GM18873 (cell line): ENCODE data around the gene CHAT.

Experiments
- ATAC-seq: cut with Tn5 transposase; IDR thresholded peaks from one replicate; pipeline ENCODE4 v1.9.1; 2021; ENCODE audit warnings: mild to moderate bottlenecking, moderate library complexity, moderate number of reproducible peaks; ENCODE audit not compliant: unreplicated experiment, low FRiP score

CHAT gene

DNA sequence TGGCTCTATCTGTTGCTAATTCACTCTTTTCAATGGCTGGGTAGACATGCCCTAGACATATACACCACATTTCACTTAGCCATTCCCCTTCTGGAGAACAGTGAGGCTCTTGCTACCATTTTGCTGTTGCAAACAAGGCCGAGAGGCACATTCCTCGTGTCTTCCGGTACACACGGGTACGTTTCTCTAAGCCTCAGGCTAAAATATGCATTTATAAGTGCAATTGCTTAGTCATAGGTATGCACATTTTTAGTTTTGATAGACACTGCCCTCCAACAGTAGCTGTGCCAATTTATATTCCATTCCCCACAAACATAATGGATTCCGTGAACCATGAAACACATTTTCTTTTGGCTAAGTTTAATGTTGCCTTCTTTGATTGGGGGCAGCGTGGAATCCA, 13.2 kb downstream of the CHAT start:
- ATAC-seq = no peak

DNA sequence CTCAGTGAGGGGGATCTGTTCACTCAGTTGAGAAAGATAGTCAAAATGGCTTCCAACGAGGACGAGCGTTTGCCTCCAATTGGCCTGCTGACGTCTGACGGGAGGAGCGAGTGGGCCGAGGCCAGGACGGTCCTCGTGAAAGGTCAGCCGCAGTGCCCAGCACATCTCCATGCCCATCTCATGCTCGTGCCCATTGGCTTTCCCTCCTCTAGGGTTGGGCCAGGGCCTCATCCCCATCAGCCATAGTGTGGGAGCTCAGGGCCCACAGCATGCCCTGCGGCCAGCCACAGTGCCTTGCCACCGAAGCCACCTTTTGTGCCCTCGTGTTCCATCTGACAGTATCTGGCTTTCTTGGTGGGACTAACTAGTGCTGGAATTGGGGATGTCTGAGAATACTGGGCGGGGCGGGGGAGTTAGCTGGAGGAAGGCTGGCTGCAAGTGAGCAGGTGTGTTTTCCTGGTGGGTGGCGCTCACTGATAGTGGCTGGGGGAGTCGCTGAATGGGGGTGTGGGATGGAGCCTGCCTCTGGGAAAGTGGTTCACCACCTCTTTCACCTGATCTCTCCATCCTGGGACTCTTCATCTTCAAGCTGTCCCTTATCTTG, 13.9 kb downstream of the CHAT start:
- no peak for ATAC-seq

DNA sequence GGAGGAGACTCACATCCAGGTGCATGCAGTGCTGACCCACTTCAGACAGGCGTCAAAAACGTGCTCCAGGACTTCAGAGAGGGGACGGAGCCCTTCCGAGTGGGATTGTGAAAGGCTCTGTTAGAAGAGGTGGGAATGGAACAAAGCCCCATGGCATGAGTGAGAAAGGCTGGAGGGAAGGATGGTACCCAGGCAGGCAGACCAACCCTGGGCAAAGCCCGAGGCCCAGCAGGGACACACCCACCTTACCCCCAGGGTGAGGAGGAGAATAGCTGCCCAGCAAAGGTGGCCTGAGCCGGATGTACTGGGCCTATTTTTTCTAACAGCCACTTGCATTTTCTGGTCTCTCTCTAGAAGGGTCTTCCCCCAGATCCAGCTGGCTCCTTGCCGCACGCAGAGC, 14.8 kb downstream of the CHAT start:
- no peak for ATAC-seq

DNA sequence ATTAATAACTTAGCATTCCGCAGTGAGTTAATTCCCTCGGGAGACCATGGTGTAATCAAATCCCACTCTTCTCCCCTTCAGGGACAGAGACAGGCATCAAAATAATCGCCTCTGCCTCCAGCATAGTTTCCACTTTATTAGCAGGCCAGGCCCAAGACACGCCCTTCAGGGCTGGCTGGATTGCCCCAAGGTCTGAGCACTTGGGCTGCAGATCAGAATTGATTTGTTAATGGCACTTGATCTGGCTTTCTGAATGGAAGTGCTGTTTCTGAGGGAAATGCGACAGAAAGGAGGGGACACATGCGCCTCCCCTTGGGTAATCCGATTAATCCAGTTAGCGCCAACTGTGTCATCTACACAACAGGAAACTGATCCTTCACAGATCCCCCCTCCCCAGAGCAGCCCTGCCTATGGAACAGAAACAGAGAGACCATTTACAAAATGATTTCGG, 15.6 kb downstream of the CHAT start:
- no peak for ATAC-seq

DNA sequence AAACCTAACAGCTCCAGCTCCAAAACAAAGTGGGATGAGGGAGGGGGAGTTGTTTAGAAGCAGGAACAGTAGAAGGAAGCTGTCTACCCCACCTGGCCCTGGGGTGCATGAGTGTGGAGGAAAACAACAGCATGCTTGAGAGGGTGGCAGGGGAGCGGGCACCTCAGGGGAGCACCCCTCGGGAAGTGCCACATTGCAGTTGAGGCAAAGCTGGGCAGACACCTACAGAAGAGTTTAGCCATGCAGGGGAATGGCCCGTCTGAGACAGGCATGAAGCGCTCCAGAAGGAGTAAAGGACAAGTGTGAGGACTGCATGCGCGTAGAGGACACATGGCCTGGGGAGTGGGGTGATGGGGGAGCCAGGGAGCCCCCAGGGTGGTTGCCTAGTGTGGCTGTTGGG, 18.1 kb downstream of the CHAT start:
- ATAC-seq = no peak

DNA sequence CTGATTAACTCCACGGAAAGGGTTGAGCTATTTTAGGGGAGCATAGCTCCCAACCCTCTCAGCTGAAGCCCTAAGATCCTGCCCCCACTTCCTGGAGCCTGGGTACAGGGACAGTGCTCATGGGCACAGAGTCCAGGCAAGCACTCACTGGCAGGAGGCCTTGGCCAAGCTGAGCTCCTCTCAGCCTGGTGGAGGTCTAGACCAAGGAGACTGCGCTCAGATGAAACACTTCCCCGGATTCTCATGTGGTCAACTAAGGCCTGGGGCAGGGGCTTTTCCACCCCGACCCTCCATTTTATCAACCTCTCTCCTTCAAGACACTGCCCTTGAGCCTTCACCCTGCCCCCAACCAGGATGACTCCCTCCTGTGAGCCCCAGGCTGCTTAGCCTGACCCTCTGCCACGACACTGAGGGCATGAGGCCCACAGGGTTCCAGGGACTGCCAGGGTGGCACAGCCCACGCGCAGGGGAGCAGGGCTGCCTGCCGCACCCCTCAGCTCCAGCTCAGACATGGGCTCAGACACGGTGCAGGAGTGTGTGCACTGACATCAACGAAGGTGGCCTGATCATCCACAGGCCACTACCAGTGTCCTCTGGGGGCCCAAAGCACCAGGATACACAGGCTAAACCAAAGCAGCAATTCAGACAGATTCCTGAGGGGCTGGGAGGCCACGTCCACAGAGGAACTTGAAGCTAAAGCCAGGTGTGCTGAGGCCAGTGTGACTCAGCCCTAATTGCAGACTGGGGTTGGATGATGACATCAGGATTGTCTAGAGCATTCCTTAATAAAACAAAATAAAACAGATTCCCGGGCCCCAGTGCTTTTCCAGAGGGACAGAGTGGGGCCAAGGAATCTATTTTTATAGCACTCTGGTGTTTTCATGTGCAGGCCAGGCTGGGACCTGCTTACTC, 18.8 kb downstream of the CHAT start:
- no peak for ATAC-seq

DNA sequence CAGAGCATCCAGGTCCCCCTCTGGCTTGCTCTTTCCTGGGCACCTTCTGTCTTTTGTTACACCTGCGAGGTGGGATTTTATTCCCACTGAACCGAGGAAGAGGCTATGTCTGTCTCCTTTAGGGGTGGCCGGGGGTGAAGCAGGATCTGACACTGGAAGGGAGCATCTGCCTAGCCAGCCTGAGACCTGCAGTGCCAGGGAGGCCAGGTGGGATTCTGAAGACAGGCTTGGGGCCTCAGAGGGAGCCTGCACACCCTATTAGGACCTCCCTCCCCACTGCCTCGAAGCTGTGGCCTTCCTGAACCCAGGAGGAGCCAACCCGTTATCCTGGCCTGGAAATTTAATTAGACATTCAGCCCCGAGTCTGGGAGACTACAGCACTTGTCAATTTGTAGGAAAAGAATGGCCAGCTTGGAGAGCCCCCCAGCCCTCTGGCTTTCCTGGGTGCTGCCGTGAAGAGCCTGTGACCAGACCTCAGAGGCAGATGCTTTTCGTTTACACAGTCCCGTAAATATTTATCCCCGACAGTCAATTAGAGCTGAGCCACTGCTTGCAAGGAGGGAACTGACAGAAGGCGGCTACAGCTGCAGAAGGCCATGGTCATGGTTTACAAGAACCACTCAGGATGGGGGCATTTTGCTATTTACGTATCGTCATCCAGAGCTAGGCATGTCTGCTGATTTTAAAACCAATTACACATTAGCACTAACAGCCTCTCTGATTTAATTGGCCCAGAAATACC, 19.7 kb downstream of the CHAT start:
- ATAC-seq = no peak

DNA sequence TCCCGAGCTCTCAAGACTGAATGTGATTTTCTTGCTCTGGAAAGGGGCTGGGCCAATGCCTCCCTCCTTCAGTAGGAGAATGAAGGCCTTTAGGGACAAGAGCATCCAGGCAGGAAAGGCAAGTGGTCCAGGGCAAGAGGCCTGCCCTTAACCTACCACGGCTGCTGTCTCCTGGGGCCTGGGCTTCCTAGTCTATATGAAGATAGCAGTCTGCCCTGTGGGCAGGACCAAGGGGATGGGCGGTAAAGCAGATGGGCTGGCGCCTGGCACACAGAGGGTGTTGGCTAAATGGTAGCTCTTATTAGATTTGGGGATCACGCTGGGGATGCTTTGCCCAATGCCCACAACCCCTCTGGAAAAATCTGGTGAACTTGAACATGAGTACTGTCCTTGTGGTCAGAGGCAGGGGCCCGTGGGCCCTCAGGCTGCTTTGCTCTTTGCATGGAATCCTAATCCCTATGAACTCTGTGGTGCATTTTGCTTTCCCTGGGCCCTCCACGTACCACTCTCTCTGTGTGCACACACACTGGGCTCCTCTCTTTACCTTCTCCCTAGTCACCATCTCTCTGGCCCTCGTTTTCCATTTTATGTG, 20.3 kb downstream of the CHAT start:
- no peak for ATAC-seq

DNA sequence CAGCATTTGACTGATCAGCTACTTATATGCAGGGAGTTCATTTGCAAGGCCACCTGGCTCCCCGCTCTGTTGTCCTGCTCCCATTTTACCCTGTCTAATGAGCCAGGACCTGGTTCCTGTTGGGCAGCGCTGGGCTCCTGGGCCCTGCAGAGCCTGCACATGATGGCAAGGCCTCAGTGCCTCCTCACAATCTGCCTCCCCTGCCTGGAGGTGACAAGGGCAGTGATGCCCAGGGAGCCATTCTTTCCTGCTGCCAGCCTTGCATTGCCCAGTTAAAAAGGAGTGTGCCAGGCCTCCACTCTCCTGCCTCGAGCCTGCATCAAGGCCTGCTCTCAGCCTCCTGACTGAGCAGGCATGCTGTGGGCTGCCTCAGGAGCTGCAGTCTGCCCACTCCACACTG, 28.5 kb downstream of the CHAT start:
- ATAC-seq = no peak

DNA sequence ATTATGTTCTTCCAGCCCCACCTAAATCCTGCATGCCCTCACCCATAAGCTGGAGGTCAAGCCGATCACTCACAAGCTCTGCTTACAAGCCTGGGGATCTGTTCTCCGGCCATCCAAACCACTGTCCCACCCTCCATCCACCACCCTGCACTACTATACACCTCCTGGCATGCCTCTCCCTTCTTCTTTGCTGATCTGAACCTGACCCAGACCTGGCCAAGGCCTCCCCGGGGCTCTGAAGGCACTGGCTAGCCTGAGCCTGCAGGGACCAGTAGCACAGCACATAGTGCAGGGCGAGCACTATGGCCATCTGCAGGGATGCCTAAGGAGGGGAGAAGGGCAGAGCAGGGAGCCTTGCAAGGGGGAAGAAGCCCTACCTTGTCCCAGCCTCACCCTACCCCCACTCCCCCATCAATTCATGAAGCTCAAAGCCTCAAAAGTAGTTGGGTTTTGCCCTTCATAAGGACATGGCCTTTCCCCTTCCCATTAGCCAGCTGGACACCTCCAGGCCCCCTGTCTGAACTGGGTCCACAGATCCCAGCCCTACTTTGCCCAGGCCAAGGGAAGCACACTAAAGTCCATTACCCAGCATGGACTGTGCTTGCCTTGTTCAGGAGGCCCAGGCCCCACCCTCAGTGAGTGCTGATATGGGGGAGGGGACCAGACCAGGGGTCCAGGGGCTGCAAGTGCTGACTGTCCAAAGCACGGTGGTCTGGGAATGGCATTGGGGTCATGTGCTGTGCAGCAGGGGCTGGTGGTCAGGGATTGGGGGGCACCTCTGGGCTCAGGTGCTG, 29.6 kb downstream of the CHAT start:
- ATAC-seq = no peak

DNA sequence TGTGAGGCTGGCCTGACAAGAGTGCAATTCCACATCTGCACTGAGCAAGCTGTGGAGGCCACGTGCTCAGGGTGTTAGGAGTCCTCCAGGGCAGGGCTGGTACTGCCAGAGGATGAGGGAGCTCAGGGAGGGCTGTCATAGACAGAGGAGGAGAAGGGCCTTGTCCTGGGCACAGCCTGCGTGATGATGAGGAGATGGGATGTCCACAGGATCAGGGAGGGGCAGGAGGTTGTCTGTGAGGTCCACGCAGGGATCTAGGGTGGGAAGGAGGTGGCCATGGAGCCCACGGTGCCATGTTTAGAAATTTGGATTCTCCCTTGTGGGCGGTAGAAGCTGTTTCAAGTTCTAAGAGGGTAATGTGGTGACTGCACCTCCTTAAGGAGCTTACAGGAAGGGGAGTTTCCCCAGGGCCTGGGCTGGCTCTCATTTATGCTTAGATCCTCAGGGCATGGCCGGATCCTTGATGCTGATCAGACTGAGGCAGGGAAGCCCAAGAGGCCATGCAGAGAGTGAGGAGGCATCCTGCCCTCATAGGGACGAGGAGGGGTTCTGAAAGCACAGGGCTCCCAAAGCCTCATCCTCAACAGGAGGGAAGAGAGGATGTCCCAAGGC, 30.3 kb downstream of the CHAT start:
- ATAC-seq = no peak

DNA sequence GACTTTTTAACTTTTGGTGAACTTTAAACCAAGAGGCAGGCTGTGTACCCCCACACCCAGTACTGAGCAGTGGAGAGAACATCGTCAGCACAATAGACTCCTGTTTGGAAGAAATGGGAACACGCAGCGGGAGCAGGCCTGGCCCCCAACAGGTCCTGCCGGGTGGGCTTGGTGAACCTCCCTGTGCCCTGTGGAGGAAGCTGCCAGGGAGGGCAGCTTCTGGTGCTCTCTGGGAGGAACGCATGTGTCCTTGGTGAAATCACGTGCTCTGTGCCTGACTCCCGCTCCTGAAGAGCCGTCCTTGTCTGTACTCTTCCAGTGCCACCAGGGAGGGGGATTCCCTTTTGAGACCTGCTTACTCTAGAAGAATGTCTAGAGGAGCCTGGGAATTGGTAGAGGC, 31.6 kb downstream of the CHAT start:
- no peak for ATAC-seq

DNA sequence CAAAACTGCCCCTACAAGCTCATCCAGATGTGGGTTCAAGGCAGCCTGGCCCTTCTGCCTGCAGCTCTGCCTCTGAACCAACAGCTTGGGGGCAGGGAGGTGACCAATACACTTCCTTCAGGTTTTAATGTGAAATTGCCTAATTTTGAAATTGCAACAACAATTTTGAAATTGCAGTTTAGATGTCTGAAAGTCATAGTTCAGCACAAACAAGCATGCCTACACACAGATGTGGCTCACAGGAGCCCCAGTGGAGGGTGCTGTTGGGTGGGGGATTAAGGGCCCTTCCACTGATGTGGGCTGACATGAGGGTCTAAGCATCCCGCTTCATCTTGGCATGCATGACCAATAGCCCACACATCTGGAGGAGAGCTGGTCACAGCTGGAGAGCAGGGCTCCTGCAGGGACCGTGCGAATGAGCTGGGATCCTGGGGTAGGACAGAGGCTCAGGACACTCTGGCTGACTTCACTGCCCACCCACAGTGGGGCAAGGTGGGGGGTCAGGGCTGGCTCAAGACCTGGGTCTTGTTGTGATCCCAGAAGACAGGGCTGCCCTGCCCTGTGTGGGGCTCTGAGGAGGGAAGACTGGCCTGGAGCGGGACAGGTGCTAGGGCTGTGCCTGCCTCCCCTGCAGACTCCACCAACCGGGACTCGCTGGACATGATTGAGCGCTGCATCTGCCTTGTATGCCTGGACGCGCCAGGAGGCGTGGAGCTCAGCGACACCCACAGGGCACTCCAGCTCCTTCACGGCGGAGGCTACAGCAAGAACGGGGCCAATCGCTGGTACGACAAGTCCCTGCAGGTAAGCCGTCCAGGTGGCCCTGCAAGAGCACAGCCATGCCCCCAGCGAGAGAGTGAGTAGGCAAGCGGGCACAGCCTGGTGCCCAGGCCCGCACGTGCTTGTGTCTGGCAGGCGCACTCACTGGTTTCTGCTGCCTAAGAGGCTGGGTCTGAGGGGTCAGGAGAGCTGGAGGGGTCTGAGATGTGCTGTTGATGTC, 32.3 kb downstream of the CHAT start:
- no peak for ATAC-seq

DNA sequence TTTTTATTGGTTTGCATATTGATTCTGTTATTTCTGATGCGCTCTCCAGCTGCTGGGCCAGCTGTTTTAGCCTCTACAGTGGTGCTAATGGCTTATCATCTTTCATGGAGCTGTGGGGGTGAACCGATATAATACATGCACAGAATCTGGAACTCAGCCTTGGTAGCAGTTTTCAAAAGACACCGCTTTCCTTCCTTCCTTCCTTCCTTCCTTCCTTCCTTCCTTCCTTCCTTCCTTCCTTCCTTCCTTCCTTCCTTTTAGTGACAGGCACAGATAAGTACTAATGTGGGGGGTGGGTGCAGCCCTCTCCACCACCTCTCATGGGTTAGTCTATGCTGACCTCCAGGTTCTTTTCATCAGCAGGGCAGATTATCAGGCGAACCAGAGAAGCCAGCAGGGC, 33.7 kb downstream of the CHAT start:
- ATAC-seq = no peak

DNA sequence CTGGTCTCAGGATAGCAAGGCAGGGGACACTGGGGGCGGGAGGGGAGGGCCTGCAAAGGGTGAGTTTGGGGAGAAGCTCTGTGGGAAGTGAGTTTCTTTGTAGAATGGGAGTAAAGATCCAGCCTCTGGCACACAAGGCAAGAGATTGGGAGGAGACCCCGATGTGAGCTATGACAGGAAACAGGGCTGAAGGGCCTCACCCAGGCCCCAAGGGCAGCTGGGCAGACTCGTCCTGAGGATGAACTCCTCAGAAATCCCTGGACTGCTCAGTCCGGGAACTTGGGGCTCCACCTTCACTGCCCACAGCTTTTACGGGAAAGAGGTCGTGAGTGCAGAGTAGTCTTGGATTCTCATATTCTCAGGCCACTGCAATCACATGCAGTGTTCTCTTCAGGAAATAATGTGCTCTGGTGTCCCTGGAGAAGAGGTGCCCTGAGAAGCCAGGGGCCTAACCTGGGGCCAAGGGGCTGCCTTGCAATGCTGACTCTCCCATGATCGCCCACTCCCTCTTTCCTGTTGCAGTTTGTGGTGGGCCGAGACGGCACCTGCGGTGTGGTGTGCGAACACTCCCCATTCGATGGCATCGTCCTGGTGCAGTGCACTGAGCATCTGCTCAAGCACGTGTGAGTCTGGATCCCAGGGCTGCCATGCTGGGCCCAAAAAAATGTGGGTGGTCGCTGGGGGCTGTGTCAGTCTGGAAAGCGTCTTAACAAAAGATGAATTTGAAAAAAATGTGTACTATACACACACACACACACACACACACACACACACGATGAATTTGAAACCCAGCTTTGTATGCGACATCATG, 34.4 kb downstream of the CHAT start:
- no peak for ATAC-seq

DNA sequence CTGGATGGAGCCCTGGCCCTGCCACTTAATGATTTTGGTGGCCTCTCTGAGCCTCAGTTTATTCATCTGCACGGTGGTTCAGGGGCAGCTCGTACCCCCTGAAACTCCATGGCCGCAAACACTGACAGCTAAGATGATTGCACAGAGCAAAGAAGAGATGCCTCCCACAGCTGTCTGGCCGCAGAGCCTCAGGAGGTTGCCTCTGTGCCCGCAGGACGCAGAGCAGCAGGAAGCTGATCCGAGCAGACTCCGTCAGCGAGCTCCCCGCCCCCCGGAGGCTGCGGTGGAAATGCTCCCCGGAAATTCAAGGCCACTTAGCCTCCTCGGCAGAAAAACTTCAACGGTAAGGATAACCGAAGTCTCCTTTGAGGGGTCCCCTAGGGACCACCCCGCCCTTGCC, 35.5 kb downstream of the CHAT start:
- ATAC-seq = no peak

DNA sequence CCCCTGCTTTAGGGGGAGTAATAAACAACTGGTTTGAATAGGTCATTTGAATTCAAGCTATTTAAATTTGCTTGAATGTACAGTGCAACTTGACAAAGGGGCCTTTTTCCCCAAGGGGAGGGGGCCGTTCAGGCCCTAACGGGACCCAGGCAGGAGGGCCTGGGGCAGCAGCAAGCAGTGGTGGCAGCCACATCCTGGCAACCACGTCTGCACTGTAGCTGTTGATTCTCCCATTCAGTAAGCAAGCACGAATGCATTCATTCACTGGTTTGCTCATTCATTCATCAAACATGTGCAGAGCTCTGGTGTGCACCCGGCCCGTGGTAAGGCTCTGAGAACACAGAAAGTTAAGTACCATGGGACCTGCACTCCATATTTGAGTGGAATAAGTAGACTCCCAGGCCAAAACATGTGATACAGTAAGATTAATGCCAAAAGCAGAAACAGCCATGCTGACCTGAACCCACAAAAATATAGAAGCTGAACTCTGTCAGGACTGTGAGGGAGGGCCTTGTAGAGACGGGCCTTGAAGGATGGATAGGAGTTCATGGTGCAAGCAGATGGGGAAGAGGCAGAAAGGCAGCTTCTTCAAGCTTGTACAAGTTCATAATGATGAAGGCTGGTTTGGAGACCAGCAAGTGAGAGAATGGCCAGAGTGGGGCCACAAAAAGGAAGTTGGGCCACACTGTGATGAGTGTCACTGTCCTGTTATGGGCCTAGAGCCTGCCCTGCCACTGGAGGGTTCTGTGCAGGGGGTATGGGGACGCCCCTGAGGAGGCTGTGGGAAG, 36.3 kb downstream of the CHAT start:
- ATAC-seq = no peak
